H1 (cell line): ENCODE results near the gene TMEM129.

Experiments used
- ASH2L ChIP-seq: fragments of 200-600, 300-600 bp; sonication (generic); IDR thresholded peaks from one replicate; pipeline ENCODE4 v1.7.1; 2017; ENCODE audit warnings: low read length
- CHD2 ChIP-seq: IDR thresholded peaks from 2 replicates; pipeline ENCODE4 v1.6.1; 2012; ENCODE audit warnings: low read length, improper control_type of control experiment
- EP300 ChIP-seq, 2 experiments: IDR thresholded peaks; 1 replicate in 1 of 2; 2 replicates in 1 of 2; pipeline ENCODE4 v1.6.1; 2011 to 2012; ENCODE audit warnings: low read depth in 2 of 2, low read length in 2 of 2, mild to moderate bottlenecking in 2 of 2, borderline replicate concordance in 1 of 2, inconsistent platforms in 1 of 2, moderate library complexity in 1 of 2
- HDAC2 ChIP-seq, 2 experiments: fragments of 300-600 bp in 1 of 2; sonication (generic) in 1 of 2; IDR thresholded peaks; 2 replicates each; pipeline ENCODE4 v1.6.1; 2011 to 2012; ENCODE audit warnings: low read depth in 2 of 2, low read length in 2 of 2, mild to moderate bottlenecking in 2 of 2, moderate library complexity in 2 of 2, borderline replicate concordance in 1 of 2, inconsistent platforms in 1 of 2
- JUN ChIP-seq: IDR thresholded peaks from 2 replicates; pipeline ENCODE4 v1.6.1; 2011; ENCODE audit warnings: low read depth, mild to moderate bottlenecking, improper control_type of control experiment, low read length
- POLR2AphosphoS5 ChIP-seq: IDR thresholded peaks from 2 replicates; pipeline ENCODE4 v1.6.1; 2011; ENCODE audit warnings: low read depth, low read length
- TAF1 ChIP-seq: IDR thresholded peaks from 2 replicates; pipeline ENCODE4 v1.6.1; 2011; ENCODE audit warnings: mild to moderate bottlenecking, low read depth, low read length
- YY1 ChIP-seq: IDR thresholded peaks from 2 replicates; pipeline ENCODE4 v1.6.1; 2011; ENCODE audit warnings: low read depth, mild to moderate bottlenecking, low read length
- ZNF274 ChIP-seq: IDR thresholded peaks from 2 replicates; pipeline ENCODE4 v1.7.0; 2012; ENCODE audit warnings: low read length, borderline replicate concordance; ENCODE audit errors: extremely low read depth
- TF ChIP-seq, protein P1 (sequence below), 3 experiments: IDR thresholded peaks; 1 replicate in 2 of 3; 2 replicates in 1 of 3; pipeline versions ENCODE4 v1.5.1 to v1.6.1; 2011; ENCODE audit warnings: low read length in 3 of 3, mild to moderate bottlenecking in 3 of 3, inconsistent platforms in 2 of 3, low read depth in 1 of 3, moderate library complexity in 1 of 3; ENCODE audit not compliant: insufficient read depth in 1 of 3; ENCODE audit errors: control extremely low read depth in 1 of 3
- TF ChIP-seq, protein P2 (sequence below): IDR thresholded peaks from 2 replicates; pipeline ENCODE4 v1.6.1; 2011; ENCODE audit warnings: low read depth, mild to moderate bottlenecking, low read length; ENCODE audit not compliant: insufficient read depth
- TF ChIP-seq, protein P3 (sequence below): IDR thresholded peaks from 2 replicates; pipeline ENCODE4 v1.6.1; 2011; ENCODE audit warnings: low read length, improper control_type of control experiment

GRCh38 chr4:1730532-1731135, 9.5 kb upstream of the TMEM129 start:
- TF ChIP-seq, protein P1, sequence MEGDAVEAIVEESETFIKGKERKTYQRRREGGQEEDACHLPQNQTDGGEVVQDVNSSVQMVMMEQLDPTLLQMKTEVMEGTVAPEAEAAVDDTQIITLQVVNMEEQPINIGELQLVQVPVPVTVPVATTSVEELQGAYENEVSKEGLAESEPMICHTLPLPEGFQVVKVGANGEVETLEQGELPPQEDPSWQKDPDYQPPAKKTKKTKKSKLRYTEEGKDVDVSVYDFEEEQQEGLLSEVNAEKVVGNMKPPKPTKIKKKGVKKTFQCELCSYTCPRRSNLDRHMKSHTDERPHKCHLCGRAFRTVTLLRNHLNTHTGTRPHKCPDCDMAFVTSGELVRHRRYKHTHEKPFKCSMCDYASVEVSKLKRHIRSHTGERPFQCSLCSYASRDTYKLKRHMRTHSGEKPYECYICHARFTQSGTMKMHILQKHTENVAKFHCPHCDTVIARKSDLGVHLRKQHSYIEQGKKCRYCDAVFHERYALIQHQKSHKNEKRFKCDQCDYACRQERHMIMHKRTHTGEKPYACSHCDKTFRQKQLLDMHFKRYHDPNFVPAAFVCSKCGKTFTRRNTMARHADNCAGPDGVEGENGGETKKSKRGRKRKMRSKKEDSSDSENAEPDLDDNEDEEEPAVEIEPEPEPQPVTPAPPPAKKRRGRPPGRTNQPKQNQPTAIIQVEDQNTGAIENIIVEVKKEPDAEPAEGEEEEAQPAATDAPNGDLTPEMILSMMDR (IDR thresholded peaks at IDR 0.05; ENCODE audit: control extremely low read depth in 1 of 3, insufficient read depth in 1 of 3, low read depth in 1 of 3, low read length in 3 of 3), result no peak
- TF ChIP-seq POLR2AphosphoS5 (no peak), TAF1 (no peak), CHD2 (no peak), YY1 (no peak), JUN (no peak), ASH2L (no peak), ZNF274 (no peak), HDAC2 (IDR thresholded peaks at IDR 0.05; ENCODE audit: borderline replicate concordance in 1 of 2, low read depth in 2 of 2, low read length in 2 of 2) (no peak), EP300 (IDR thresholded peaks at IDR 0.05; ENCODE audit: borderline replicate concordance in 1 of 2, low read depth in 2 of 2, low read length in 2 of 2) (no peak)
- TF ChIP-seq, protein P2, sequence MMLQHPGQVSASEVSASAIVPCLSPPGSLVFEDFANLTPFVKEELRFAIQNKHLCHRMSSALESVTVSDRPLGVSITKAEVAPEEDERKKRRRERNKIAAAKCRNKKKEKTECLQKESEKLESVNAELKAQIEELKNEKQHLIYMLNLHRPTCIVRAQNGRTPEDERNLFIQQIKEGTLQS, result no peak
- TF ChIP-seq, protein P3, sequence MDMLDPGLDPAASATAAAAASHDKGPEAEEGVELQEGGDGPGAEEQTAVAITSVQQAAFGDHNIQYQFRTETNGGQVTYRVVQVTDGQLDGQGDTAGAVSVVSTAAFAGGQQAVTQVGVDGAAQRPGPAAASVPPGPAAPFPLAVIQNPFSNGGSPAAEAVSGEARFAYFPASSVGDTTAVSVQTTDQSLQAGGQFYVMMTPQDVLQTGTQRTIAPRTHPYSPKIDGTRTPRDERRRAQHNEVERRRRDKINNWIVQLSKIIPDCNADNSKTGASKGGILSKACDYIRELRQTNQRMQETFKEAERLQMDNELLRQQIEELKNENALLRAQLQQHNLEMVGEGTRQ, result no peak
